HEK293 (cell line): ENCODE measurements around the gene SMTNL1.

Experiments
- CTCF ChIA-PET: fragments of 350-600 bp; formaldehyde crosslinking; extraction: SDS; loops from one replicate; lab custom pipeline; 2021; ENCODE audit warnings: antibody characterized with exemption; lab: Yijun Ruan, JAX
- POLR2A ChIA-PET: fragments of 300-600 bp; formaldehyde crosslinking; extraction: SDS; loops from one replicate; lab custom pipeline; 2020; ENCODE audit warnings: antibody characterized with exemption, inconsistent platforms; lab: Yijun Ruan, JAX
- H3K27ac ChIP-seq: fragments of 200-500 bp; sonication (Bioruptor generic); 2 replicates; pipeline ENCODE4 v1.5.1; 2014; ENCODE audit warnings: low read depth, low read length, control low read depth, inconsistent platforms; ENCODE audit errors: extremely low read depth
- H3K36me3 ChIP-seq, 2 experiments: fragments of 200-500 bp in 1 of 2; sonication (Bioruptor generic) in 1 of 2; 1 replicate in 1 of 2; 2 replicates in 1 of 2; pipeline ENCODE4 v1.5.1; 2014 to 2017; ENCODE audit warnings: inconsistent platforms in 2 of 2, low read length in 2 of 2; ENCODE audit not compliant: control insufficient read depth in 2 of 2, insufficient read depth in 1 of 2
- H3K4me1 ChIP-seq: fragments of 200-500 bp; sonication (Bioruptor generic); 2 replicates; pipeline ENCODE4 v1.5.1; 2014; ENCODE audit warnings: mild to moderate bottlenecking, low read length, inconsistent platforms; ENCODE audit not compliant: control insufficient read depth, insufficient read depth
- H3K4me3 ChIP-seq: 2 replicates; pipeline ENCODE4 v1.5.1; 2011; ENCODE audit warnings: low read depth, mild to moderate bottlenecking, control low read depth, low read length, moderate library complexity
- H3K9me3 ChIP-seq: fragments of 200-500 bp; sonication (Bioruptor generic); 2 replicates; pipeline ENCODE4 v1.5.1; 2014; ENCODE audit warnings: low read depth, low read length, inconsistent platforms; ENCODE audit not compliant: control insufficient read depth, insufficient read depth
- GLIS2 ChIP-seq: fragments of 450-650 bp; formaldehyde crosslinking; IDR thresholded peaks from 2 replicates; pipeline ENCODE4 v1.5.1; 2016; ENCODE audit warnings: missing biosample characterization, missing genetic modification characterization
- SP7 ChIP-seq: fragments of 450-650 bp; formaldehyde crosslinking; IDR thresholded peaks from 2 replicates; pipeline ENCODE4 v1.5.1; 2016; ENCODE audit warnings: missing biosample characterization, missing genetic modification characterization
- TCF7L2 ChIP-seq: IDR thresholded peaks from 2 replicates; pipeline ENCODE4 v1.6.1; 2011; ENCODE audit warnings: low read depth, mild to moderate bottlenecking, inconsistent platforms, low read length, moderate library complexity, borderline replicate concordance
- ZBTB48 ChIP-seq: fragments of 450-650 bp; formaldehyde crosslinking; IDR thresholded peaks from 2 replicates; pipeline ENCODE4 v1.5.1; 2016; ENCODE audit warnings: missing biosample characterization, missing genetic modification characterization
- ZBTB8A ChIP-seq: fragments of 450-650 bp; formaldehyde crosslinking; IDR thresholded peaks from 2 replicates; pipeline ENCODE4 v1.5.1; 2016; ENCODE audit warnings: missing biosample characterization, missing genetic modification characterization
- ZFP41 ChIP-seq: fragments of 450-650 bp; formaldehyde crosslinking; IDR thresholded peaks from 2 replicates; pipeline ENCODE4 v1.5.1; 2016; ENCODE audit warnings: missing biosample characterization, missing genetic modification characterization, borderline replicate concordance
- ZNF157 ChIP-seq: fragments of 450-650 bp; formaldehyde crosslinking; IDR thresholded peaks from 2 replicates; pipeline ENCODE4 v1.5.1; 2016; ENCODE audit warnings: missing biosample characterization, missing genetic modification characterization
- ZNF248 ChIP-seq: fragments of 450-650 bp; formaldehyde crosslinking; IDR thresholded peaks from 2 replicates; pipeline ENCODE4 v1.5.1; 2017; ENCODE audit warnings: missing biosample characterization, missing genetic modification characterization
- ZNF426 ChIP-seq: fragments of 450-650 bp; formaldehyde crosslinking; IDR thresholded peaks from 2 replicates; pipeline ENCODE4 v1.5.1; 2017; ENCODE audit warnings: missing biosample characterization, missing genetic modification characterization, mild to moderate bottlenecking, inconsistent platforms, moderate library complexity
- ZNF654 ChIP-seq: fragments of 450-650 bp; formaldehyde crosslinking; IDR thresholded peaks from 2 replicates; pipeline ENCODE4 v1.5.1; 2016; ENCODE audit warnings: low read depth, missing biosample characterization, missing genetic modification characterization
- ZNF785 ChIP-seq: fragments of 450-650 bp; formaldehyde crosslinking; IDR thresholded peaks from 2 replicates; pipeline ENCODE4 v1.5.1; 2016; ENCODE audit warnings: missing biosample characterization, missing genetic modification characterization
- ZNF791 ChIP-seq: fragments of 450-650 bp; formaldehyde crosslinking; IDR thresholded peaks from 2 replicates; pipeline ENCODE4 v1.5.1; 2016; ENCODE audit warnings: missing biosample characterization, missing genetic modification characterization
- ZNF792 ChIP-seq: fragments of 450-650 bp; formaldehyde crosslinking; IDR thresholded peaks from 2 replicates; pipeline ENCODE4 v1.5.1; 2016; ENCODE audit warnings: missing biosample characterization, missing genetic modification characterization
- ZSCAN30 ChIP-seq: fragments of 450-650 bp; IDR thresholded peaks from 2 replicates; pipeline ENCODE4 v1.5.1; 2018; ENCODE audit warnings: missing biosample characterization, mild to moderate bottlenecking, missing genetic modification characterization, moderate library complexity
- TF ChIP-seq, protein P1 (sequence below): fragments of 450-650 bp; formaldehyde crosslinking; IDR thresholded peaks from 2 replicates; pipeline ENCODE4 v1.5.1; 2016; ENCODE audit warnings: missing biosample characterization, missing genetic modification characterization
- TF ChIP-seq, protein P2 (sequence below): fragments of 450-650 bp; formaldehyde crosslinking; IDR thresholded peaks from 2 replicates; pipeline ENCODE4 v1.5.1; 2016; ENCODE audit warnings: missing biosample characterization, missing genetic modification characterization
- TF ChIP-seq, protein P3 (sequence below): fragments of 450-650 bp; formaldehyde crosslinking; IDR thresholded peaks from 2 replicates; pipeline ENCODE4 v1.5.1; 2016; ENCODE audit warnings: missing biosample characterization, missing genetic modification characterization, low read depth
- TF ChIP-seq, protein P4 (sequence below): fragments of 450-650 bp; formaldehyde crosslinking; IDR thresholded peaks from 2 replicates; pipeline ENCODE4 v1.5.1; 2016; ENCODE audit warnings: missing biosample characterization, missing genetic modification characterization

The SMTNL1 gene

DNA sequence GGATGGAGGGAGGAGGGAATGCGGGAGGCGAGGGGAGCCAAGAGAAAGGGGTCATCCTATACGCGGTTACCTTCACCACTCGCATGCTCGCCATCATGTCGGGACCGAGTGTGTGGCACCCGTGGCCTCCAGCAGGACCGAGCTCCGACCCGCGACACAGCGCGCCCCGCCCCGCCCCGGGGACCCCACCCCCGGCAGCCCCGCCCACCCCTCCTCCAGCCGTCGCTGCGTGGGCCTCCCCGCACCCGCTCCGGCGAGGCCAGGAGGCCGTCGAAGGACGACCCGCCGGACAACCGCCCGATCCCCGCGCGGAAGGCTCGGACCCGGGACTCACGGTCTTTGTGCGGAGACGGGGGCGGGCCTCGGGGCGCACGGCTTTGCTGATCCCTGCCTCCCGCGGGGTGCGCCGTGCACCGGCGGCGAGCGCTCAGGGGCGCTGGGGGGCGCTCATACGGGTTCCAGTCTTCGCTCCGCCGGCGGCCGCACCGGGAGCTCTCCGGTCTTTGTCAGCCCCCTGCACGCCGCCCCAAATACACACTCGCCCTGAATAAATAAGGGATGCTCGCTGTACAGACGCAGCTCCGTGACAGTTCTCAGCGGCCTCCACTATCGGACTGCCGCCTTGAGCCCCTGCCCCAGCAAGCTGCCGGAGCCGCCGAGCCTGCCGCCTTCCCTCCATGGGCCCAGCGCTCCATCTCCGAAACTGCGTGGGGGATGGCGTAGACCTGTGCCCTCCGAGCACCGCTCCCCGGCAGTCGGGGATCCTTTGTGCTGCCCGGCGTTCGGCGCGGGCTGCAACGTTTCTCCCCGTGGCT is 30.3 kb downstream of the SMTNL1 start, which contains the start of gene UBE2L6 (continued):
- TF ChIP-seq ZBTB8A (tag by site-specific recombination) (peak; percentile 48), GLIS2 (tag by site-specific recombination) (peak; percentile 79), ZNF157 (tag by site-specific recombination) (no peak), TCF7L2 (no peak), ZNF426 (tag by site-specific recombination) (no peak)
- TF ChIP-seq, protein P1, sequence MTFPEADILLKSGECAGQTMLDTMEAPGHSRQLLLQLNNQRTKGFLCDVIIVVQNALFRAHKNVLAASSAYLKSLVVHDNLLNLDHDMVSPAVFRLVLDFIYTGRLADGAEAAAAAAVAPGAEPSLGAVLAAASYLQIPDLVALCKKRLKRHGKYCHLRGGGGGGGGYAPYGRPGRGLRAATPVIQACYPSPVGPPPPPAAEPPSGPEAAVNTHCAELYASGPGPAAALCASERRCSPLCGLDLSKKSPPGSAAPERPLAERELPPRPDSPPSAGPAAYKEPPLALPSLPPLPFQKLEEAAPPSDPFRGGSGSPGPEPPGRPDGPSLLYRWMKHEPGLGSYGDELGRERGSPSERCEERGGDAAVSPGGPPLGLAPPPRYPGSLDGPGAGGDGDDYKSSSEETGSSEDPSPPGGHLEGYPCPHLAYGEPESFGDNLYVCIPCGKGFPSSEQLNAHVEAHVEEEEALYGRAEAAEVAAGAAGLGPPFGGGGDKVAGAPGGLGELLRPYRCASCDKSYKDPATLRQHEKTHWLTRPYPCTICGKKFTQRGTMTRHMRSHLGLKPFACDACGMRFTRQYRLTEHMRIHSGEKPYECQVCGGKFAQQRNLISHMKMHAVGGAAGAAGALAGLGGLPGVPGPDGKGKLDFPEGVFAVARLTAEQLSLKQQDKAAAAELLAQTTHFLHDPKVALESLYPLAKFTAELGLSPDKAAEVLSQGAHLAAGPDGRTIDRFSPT (tag by site-specific recombination): no peak
- TF ChIP-seq, protein P2, sequence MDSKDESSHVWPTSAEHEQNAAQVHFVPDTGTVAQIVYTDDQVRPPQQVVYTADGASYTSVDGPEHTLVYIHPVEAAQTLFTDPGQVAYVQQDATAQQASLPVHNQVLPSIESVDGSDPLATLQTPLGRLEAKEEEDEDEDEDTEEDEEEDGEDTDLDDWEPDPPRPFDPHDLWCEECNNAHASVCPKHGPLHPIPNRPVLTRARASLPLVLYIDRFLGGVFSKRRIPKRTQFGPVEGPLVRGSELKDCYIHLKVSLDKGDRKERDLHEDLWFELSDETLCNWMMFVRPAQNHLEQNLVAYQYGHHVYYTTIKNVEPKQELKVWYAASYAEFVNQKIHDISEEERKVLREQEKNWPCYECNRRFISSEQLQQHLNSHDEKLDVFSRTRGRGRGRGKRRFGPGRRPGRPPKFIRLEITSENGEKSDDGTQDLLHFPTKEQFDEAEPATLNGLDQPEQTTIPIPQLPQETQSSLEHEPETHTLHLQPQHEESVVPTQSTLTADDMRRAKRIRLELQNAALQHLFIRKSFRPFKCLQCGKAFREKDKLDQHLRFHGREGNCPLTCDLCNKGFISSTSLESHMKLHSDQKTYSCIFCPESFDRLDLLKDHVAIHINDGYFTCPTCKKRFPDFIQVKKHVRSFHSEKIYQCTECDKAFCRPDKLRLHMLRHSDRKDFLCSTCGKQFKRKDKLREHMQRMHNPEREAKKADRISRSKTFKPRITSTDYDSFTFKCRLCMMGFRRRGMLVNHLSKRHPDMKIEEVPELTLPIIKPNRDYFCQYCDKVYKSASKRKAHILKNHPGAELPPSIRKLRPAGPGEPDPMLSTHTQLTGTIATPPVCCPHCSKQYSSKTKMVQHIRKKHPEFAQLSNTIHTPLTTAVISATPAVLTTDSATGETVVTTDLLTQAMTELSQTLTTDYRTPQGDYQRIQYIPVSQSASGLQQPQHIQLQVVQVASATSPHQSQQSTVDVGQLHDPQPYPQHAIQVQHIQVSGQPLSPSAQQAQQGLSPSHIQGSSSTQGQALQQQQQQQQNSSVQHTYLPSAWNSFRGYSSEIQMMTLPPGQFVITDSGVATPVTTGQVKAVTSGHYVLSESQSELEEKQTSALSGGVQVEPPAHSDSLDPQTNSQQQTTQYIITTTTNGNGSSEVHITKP (tag by site-specific recombination): peak; percentile 28; the same call in 1 of the 2 replicates
- TF ChIP-seq, protein P3, sequence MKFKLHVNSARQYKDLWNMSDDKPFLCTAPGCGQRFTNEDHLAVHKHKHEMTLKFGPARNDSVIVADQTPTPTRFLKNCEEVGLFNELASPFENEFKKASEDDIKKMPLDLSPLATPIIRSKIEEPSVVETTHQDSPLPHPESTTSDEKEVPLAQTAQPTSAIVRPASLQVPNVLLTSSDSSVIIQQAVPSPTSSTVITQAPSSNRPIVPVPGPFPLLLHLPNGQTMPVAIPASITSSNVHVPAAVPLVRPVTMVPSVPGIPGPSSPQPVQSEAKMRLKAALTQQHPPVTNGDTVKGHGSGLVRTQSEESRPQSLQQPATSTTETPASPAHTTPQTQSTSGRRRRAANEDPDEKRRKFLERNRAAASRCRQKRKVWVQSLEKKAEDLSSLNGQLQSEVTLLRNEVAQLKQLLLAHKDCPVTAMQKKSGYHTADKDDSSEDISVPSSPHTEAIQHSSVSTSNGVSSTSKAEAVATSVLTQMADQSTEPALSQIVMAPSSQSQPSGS (tag by site-specific recombination): no peak

DNA sequence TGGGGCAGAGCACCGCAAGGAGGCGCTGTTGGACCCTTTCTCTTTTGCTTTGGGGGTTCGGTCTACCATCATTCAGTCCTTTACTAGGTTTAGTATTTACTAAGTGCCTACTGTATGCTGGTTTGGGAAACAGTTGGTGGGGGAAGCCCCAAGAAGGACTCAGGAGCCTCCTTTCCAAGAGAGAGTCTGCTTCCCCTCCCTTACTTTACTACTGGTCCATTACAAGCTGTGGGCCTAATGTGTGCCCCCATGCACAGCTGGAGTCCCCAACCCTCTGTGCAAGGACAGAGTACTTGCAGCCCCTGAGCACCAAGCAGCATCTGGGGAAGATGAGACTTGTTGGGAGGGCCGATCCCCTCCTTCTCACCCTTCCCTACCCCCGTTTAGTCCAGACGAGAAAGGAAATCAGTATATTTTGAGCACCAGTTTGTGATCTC is 31.0 kb downstream of the SMTNL1 start:
- Histone ChIP-seq H3K36me3 (no peaks in the 10 kb centered on the region), H3K4me3 (peak overlapping the region; percentile 73), H3K4me1 (no peaks in the 10 kb centered on the region), H3K9me3 (no peaks in the 10 kb centered on the region), H3K27ac (no peak overlapping the region; the same call in 1 of the 2 replicates)
- CTCF ChIA-PET: interaction anchor here (0.5 to 8.7 kb wide), 34 partner anchors 9 to 1570 kb away, joined by 3 to 183 read pairs (median 4); no protein-coding TSS in a partner anchor
- POLR2A ChIA-PET: interaction anchor here (1.1 to 2.0 kb wide), 2 partner anchors 73 to 76 kb away, joined by 4 to 13 read pairs; no protein-coding TSS in a partner anchor
- TF ChIP-seq ZNF792: peak; percentile 90
- peak; percentile 57 for TF ChIP-seq ZNF654
- no peak for TF ChIP-seq ZFP41 (tag by site-specific recombination)
- TF ChIP-seq ZSCAN30 (tag by site-specific recombination): 0 out of 2 replicates have a peak, but pooled peaks have one; percentile 4
- TF ChIP-seq, protein P4, sequence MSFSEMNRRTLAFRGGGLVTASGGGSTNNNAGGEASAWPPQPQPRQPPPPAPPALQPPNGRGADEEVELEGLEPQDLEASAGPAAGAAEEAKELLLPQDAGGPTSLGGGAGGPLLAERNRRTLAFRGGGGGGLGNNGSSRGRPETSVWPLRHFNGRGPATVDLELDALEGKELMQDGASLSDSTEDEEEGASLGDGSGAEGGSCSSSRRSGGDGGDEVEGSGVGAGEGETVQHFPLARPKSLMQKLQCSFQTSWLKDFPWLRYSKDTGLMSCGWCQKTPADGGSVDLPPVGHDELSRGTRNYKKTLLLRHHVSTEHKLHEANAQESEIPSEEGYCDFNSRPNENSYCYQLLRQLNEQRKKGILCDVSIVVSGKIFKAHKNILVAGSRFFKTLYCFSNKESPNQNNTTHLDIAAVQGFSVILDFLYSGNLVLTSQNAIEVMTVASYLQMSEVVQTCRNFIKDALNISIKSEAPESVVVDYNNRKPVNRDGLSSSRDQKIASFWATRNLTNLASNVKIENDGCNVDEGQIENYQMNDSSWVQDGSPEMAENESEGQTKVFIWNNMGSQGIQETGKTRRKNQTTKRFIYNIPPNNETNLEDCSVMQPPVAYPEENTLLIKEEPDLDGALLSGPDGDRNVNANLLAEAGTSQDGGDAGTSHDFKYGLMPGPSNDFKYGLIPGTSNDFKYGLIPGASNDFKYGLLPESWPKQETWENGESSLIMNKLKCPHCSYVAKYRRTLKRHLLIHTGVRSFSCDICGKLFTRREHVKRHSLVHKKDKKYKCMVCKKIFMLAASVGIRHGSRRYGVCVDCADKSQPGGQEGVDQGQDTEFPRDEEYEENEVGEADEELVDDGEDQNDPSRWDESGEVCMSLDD: peak; percentile 85; the same call in 1 of the 2 replicates
- TF ChIP-seq ZNF791 (tag by site-specific recombination): no peak
- 0 out of 2 replicates have a peak, but pooled peaks have one; percentile 46 for TF ChIP-seq SP7 (tag by site-specific recombination)
- TF ChIP-seq ZNF785 (tag by site-specific recombination): no peak
- TF ChIP-seq ZNF248 (tag by site-specific recombination): no peak
- TF ChIP-seq ZBTB48 (tag by site-specific recombination): 0 out of 2 replicates have a peak, but pooled peaks have one; percentile 3
- TF ChIP-seq, all 188 proteins: peak for 6
